Endothelial cell of umbilical vein (primary cell): Measurements from ENCODE around the gene ZNF385C. TPM values are rescaled to one million over a fixed set of nuclear protein-coding genes. Genes with fewer than 3 reads are reported as not detected.

Source experiments
- BruUV-seq: library from RNA; stranded (reverse); fragments of 400-500 nt; replicated peaks from 2 replicates; lab custom pipeline; 2021; lab: Mats Ljungman, UMichigan
- CTCF ChIA-PET: fragments of 300-600, 350-600 bp; sonication (Branson Sonifier 250); formaldehyde crosslinking; loops from one replicate; lab custom pipeline; 2021; ENCODE audit warnings: antibody characterized with exemption, inconsistent platforms; lab: Charles Lee
- POLR2A ChIA-PET: fragments of 300-600, 350-600 bp; sonication (Branson Sonifier 250); formaldehyde crosslinking; loops from one replicate; lab custom pipeline; 2021; ENCODE audit warnings: antibody characterized with exemption, inconsistent platforms; lab: Charles Lee
- DNase-seq: peaks from one replicate; pipeline ENCODE4 v3.0.0-alpha.2; 2011; ENCODE audit warnings: low read depth, low spot score
- FAIRE-seq: peaks from 2 replicates; lab custom pipeline; 2011; peaks lifted over from hg19 to GRCh38; lab: Jason Lieb, UNC
- H2AFZ ChIP-seq: 2 replicates; pipeline ENCODE4 v1.6.0; 2012; ENCODE audit warnings: low read depth, low read length, control low read depth, inconsistent platforms
- H3K27ac ChIP-seq: 2 replicates; pipeline ENCODE4 v1.5.1; 2011; ENCODE audit warnings: low read depth, mild to moderate bottlenecking, control low read depth, low read length, moderate library complexity; ENCODE audit not compliant: insufficient read depth
- H3K27me3 ChIP-seq, 2 experiments: 2 replicates each; pipeline versions ENCODE4 v1.6.0 to v1.6.1; 2011; ENCODE audit warnings: low read length in 2 of 2, mixed read lengths in 1 of 2; ENCODE audit not compliant: control insufficient read depth in 2 of 2, insufficient read depth in 2 of 2
- H3K36me3 ChIP-seq, 2 experiments: 2 replicates in 1 of 2; 3 replicates in 1 of 2; pipeline ENCODE4 v1.5.1; 2011; ENCODE audit warnings: low read length in 2 of 2, mild to moderate bottlenecking in 1 of 2, moderate library complexity in 1 of 2; ENCODE audit not compliant: control insufficient read depth in 2 of 2, insufficient read depth in 2 of 2; ENCODE audit errors: extremely low read depth in 1 of 2
- H3K4me1 ChIP-seq: 3 replicates; pipeline ENCODE4 v1.5.1; 2011; ENCODE audit warnings: mild to moderate bottlenecking, low read length; ENCODE audit not compliant: control insufficient read depth, insufficient read depth; ENCODE audit errors: extremely low read depth
- H3K4me2 ChIP-seq: 2 replicates; pipeline ENCODE4 v1.6.1; 2011; ENCODE audit warnings: low read length, control low read depth, mixed read lengths; ENCODE audit not compliant: insufficient read depth
- H3K4me3 ChIP-seq, 3 experiments: fragments of 200-600 bp in 1 of 3; sonication (generic), shearing (Covaris generic) in 1 of 3; replicated peaks in 1 of 3; 2 replicates each; pipeline ENCODE4 v1.5.1; 2011 to 2016; ENCODE audit warnings: control low read depth in 3 of 3, low read length in 3 of 3, mild to moderate bottlenecking in 2 of 3, inconsistent platforms in 1 of 3, low read depth in 1 of 3, moderate library complexity in 1 of 3; ENCODE audit not compliant: insufficient read depth in 1 of 3
- H3K79me2 ChIP-seq: 2 replicates; pipeline ENCODE4 v1.6.0; 2012; ENCODE audit warnings: low read length, inconsistent platforms; ENCODE audit not compliant: control insufficient read depth, insufficient read depth
- H3K9ac ChIP-seq: replicated peaks from 2 replicates; pipeline ENCODE3; 2011; ENCODE audit warnings: low read length, control low read depth; ENCODE audit not compliant: insufficient read depth; ENCODE audit errors: extremely low read depth
- H3K9me1 ChIP-seq: replicated peaks from 3 replicates; pipeline ENCODE4 v1.6.0; 2011; ENCODE audit warnings: mild to moderate bottlenecking, low read length; ENCODE audit not compliant: control insufficient read depth, insufficient read depth; ENCODE audit errors: extremely low read depth
- H3K9me3 ChIP-seq: replicated peaks from 2 replicates; pipeline ENCODE4 v1.5.1; 2012; ENCODE audit warnings: low read length, inconsistent platforms; ENCODE audit not compliant: control insufficient read depth, insufficient read depth
- H4K20me1 ChIP-seq: replicated peaks from 2 replicates; pipeline ENCODE3; 2011; ENCODE audit warnings: mild to moderate bottlenecking, low read length; ENCODE audit not compliant: control insufficient read depth, insufficient read depth; ENCODE audit errors: extremely low read depth
- EZH2 ChIP-seq: IDR thresholded peaks from 2 replicates; pipeline ENCODE4 v1.6.1; 2012; ENCODE audit warnings: borderline replicate concordance, low read depth, mild to moderate bottlenecking, moderate library complexity, low read length, inconsistent platforms; ENCODE audit not compliant: severe bottlenecking
- FOS ChIP-seq: IDR thresholded peaks from 2 replicates; pipeline ENCODE4 v1.6.1; 2011; ENCODE audit warnings: mild to moderate bottlenecking, low read length, moderate library complexity, borderline replicate concordance; ENCODE audit not compliant: insufficient read depth
- GATA2 ChIP-seq: IDR thresholded peaks from 2 replicates; pipeline ENCODE4 v1.7.0; 2011; ENCODE audit warnings: low read depth, mild to moderate bottlenecking, moderate library complexity, mixed read lengths, low read length; ENCODE audit not compliant: insufficient read length, insufficient read depth
- JUN ChIP-seq: IDR thresholded peaks from 2 replicates; pipeline ENCODE4 v1.6.1; 2011; ENCODE audit warnings: borderline replicate concordance, low read depth; ENCODE audit not compliant: insufficient read length, insufficient read depth
- MAX ChIP-seq: IDR thresholded peaks from 2 replicates; pipeline ENCODE4 v1.6.1; 2011; ENCODE audit not compliant: insufficient read depth, insufficient read length
- MYC ChIP-seq: IDR thresholded peaks from one replicate; pipeline ENCODE4 v1.6.1; 2011; ENCODE audit warnings: mild to moderate bottlenecking, low read depth, low read length
- POLR2A ChIP-seq: IDR thresholded peaks from 2 replicates; pipeline ENCODE4 v1.6.1; 2012; ENCODE audit warnings: low read depth, mild to moderate bottlenecking, control low read depth, low read length
- POLR2AphosphoS5 ChIP-seq: IDR thresholded peaks from 2 replicates; pipeline ENCODE4 v1.6.1; 2012; ENCODE audit warnings: low read depth, mild to moderate bottlenecking, control low read depth, low read length, moderate library complexity; ENCODE audit not compliant: insufficient read depth
- dilution Hi-C: fragments of 300-500 bp; cut with MboI; formaldehyde crosslinking; loops from one replicate; pipeline ENCODE4 v1.15.0; 2019; ENCODE audit warnings: low sequenced_read_pairs; ENCODE audit not compliant: extremely low pct_ligation_motif_present
- intact Hi-C: fragments of 100-400 bp; cut with micrococcal nuclease; formaldehyde crosslinking; loops from one replicate; pipeline ENCODE4 v1.10.0; 2022
- polyA plus RNA-seq, 4 experiments: library from polyadenylated mRNA; depleted of rRNA in 3 of 4; stranded (reverse) in 3 of 4; unstranded in 1 of 4; fragments of >200 nt; gene quantifications; 2 replicates each; pipeline versions ENCODE4 v1.2.1 to v1.2.3, GENCODE V29; 2011 to 2012; ENCODE audit warnings: missing spikeins in 1 of 4
- total RNA-seq: library from RNA; stranded (reverse); gene quantifications from 2 replicates; pipeline ENCODE4 v1.2.3, GENCODE V29; 2021
- TF ChIP-seq, protein P1 (sequence below), 2 donors: IDR thresholded peaks; 1 replicate in 1 of 2; 2 replicates in 1 of 2; pipeline ENCODE4 v1.5.1; 2011; ENCODE audit warnings: low read length in 2 of 2, mild to moderate bottlenecking in 2 of 2, moderate library complexity in 2 of 2, control low read depth in 1 of 2, inconsistent platforms in 1 of 2, low read depth in 1 of 2; ENCODE audit not compliant: insufficient read depth in 1 of 2; ENCODE audit errors: extremely low read depth in 1 of 2

Gene ZNF385C
- total and polyA plus RNA-seq, 2 donors (not counting 3 experiments of a cell fraction or from before 2014, with no cell fraction given), result 0.07 TPM; not detected in 1

- CTCF ChIA-PET, result interaction anchor here (1.3 to 1.7 kb wide), 4 partner anchors 12 to 64 kb away, joined by 3 to 9 read pairs (median 4); no protein-coding TSS in a partner anchor
These were observed 46.6 kb downstream of the ZNF385C start for GRCh38 chr17:42051645-42052044.

More at GRCh38 chr17:42051645-42052044, 46.6 kb downstream of the ZNF385C start:
- Histone ChIP-seq H3K79me2 (no peaks in the 10 kb centered on the region), H3K27me3 (peaks cover 31 to 44% of the 10 kb centered on the region in 2 experiments), H4K20me1 (no peaks in the 10 kb centered on the region), H3K4me1 (no peaks in the 10 kb centered on the region), H3K9me1 (no peaks in the 10 kb centered on the region), H3K4me3 (no peak overlapping the region), H2AFZ (no peak overlapping the region), H3K36me3 (no peaks in the 10 kb centered on the region), H3K9ac (no peak overlapping the region), H3K9me3 (no peaks in the 10 kb centered on the region), H3K4me2 (no peak overlapping the region), H3K27ac (no peak overlapping the region)
- intact Hi-C loops, result no loop called here
- dilution Hi-C loops, result no loop called here
- BruUV-seq, result no TSS peak
- TF ChIP-seq, protein P1, sequence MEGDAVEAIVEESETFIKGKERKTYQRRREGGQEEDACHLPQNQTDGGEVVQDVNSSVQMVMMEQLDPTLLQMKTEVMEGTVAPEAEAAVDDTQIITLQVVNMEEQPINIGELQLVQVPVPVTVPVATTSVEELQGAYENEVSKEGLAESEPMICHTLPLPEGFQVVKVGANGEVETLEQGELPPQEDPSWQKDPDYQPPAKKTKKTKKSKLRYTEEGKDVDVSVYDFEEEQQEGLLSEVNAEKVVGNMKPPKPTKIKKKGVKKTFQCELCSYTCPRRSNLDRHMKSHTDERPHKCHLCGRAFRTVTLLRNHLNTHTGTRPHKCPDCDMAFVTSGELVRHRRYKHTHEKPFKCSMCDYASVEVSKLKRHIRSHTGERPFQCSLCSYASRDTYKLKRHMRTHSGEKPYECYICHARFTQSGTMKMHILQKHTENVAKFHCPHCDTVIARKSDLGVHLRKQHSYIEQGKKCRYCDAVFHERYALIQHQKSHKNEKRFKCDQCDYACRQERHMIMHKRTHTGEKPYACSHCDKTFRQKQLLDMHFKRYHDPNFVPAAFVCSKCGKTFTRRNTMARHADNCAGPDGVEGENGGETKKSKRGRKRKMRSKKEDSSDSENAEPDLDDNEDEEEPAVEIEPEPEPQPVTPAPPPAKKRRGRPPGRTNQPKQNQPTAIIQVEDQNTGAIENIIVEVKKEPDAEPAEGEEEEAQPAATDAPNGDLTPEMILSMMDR (IDR thresholded peaks at IDR 0.05; ENCODE audit: extremely low read depth in 1 of 2, insufficient read depth in 1 of 2, low read depth in 1 of 2, low read length in 2 of 2), result no peak
- TF ChIP-seq MYC (no peak), MAX (no peak), GATA2 (no peak), POLR2A (no peak), EZH2 (no peak), FOS (no peak), POLR2AphosphoS5 (no peak), JUN (no peak)
- FAIRE-seq (no peak), DNase-seq (no peak)
- POLR2A ChIA-PET, result no interaction called here
